H1 (cell line): ENCODE results near the gene TBC1D20. TPM values are rescaled to one million over a fixed set of nuclear protein-coding genes. Genes with fewer than 3 reads are reported as not detected.

Experiments used
- ATF3 ChIP-seq: IDR thresholded peaks from 2 replicates; pipeline ENCODE4 v1.6.1; 2011; ENCODE audit warnings: low read depth, mild to moderate bottlenecking, low read length; ENCODE audit not compliant: insufficient read depth
- CEBPB ChIP-seq: IDR thresholded peaks from 2 replicates; pipeline ENCODE4 v1.6.1; 2012; ENCODE audit warnings: low read depth, low read length
- CHD7 ChIP-seq: fragments of 300-600 bp; sonication (generic); IDR thresholded peaks from 2 replicates; pipeline ENCODE4 v1.7.1; 2012; ENCODE audit warnings: low read length, moderate library complexity, mild to moderate bottlenecking, inconsistent platforms; ENCODE audit not compliant: insufficient replicate concordance
- CREB1 ChIP-seq: IDR thresholded peaks from 2 replicates; pipeline ENCODE4 v1.6.1; 2012; ENCODE audit warnings: inconsistent platforms
- EP300 ChIP-seq, 2 experiments: IDR thresholded peaks; 1 replicate in 1 of 2; 2 replicates in 1 of 2; pipeline ENCODE4 v1.6.1; 2011 to 2012; ENCODE audit warnings: low read depth in 2 of 2, low read length in 2 of 2, mild to moderate bottlenecking in 2 of 2, borderline replicate concordance in 1 of 2, inconsistent platforms in 1 of 2, moderate library complexity in 1 of 2
- POLR2AphosphoS5 ChIP-seq: IDR thresholded peaks from 2 replicates; pipeline ENCODE4 v1.6.1; 2011; ENCODE audit warnings: low read depth, low read length
- SIN3A ChIP-seq, 2 experiments: IDR thresholded peaks in 1 of 2; conservative IDR thresholded peaks in 1 of 2; 2 replicates each; pipeline ENCODE4 v1.6.1; 2011 to 2012; ENCODE audit warnings: low read length in 2 of 2, improper control_type of control experiment in 1 of 2, low read depth in 1 of 2, mild to moderate bottlenecking in 1 of 2
- polyA plus RNA-seq, 7 experiments: library from polyadenylated mRNA; depleted of rRNA in 3 of 7; stranded (reverse) in 5 of 7; unstranded in 2 of 7; fragments of >200 nt in 5 of 7; fragments of 200-250 nt in 2 of 7; gene quantifications; 1 replicate in 5 of 7; 2 replicates in 1 of 7; 4 replicates in 1 of 7; pipeline versions ENCODE4 v1.2.1 to v1.2.3, GENCODE V29; 2011 to 2013; ENCODE audit warnings: missing spikeins in 2 of 7, mixed read lengths in 2 of 7
- total RNA-seq: library from RNA; stranded (reverse); fragmentation: NEBNext Ultra II Directional; extraction: Animal tissue kit (Norgen Biotek cat#: 25700); gene quantifications from 2 replicates; pipeline ENCODE4 v1.2.1, GENCODE V29; 2021

The TBC1D20 gene
- total and polyA plus RNA-seq, 2 of the 8 experiments (the other 6 are each of a cell fraction or from before 2014, with no cell fraction given) = 14.5 to 17.1 TPM

DNA sequence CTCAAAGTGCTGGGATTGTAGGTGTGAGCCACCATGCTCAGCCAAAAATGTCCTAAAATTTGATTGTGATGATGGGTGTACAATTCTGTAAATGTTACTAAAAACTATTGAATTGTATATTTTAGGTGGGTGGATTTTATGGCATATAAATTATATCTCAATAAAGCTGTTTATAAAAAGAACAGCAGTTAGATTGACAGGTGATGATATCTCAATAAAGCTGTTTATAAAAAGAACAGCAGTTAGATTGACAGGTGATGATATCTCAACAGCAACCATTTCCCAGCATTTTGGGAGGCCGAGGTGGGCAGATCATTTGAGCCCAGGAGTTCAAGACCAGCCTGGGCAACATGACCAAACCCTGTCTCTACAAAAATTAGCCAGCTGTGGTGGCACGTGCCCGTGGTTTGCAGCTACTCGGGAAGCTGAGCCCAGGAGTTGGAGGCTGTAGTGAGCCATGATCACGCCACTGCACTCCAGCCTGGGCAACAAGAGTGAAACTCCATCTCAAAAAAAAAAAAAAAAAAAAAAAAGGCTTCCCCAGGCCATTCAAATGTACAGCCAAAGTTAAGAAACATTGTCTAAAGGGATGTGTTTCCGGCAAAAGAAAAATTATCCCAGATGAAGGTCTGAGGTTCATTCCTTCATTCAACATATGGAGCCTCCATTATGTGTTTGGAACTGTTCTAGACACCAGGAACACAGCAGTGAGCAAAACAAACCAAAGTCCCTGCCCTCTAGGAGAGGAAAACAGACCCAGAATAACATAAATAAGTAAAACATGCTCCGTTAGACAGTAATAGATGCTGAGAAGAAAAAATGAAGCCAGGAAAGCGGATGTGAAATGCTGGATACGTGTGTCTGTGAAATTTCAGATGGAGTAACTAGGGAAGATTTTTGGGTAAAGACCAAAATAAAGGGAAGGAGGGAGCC is 55.9 kb downstream of the TBC1D20 start (continued):
- TF ChIP-seq CHD7 (no peak), CEBPB (no peak), SIN3A (conservative IDR thresholded peaks at IDR 0.05 in 1 of 2, IDR thresholded peaks at IDR 0.05 in 1 of 2; ENCODE audit: low read depth in 1 of 2, low read length in 2 of 2) (no peak), CREB1 (no peak), EP300 (IDR thresholded peaks at IDR 0.05; ENCODE audit: borderline replicate concordance in 1 of 2, low read depth in 2 of 2, low read length in 2 of 2) (no peak), POLR2AphosphoS5 (no peak), ATF3 (no peak)
